VCaP (cell line): Measurements from ENCODE around the gene ZNF668.
A peak's percentile ranks its signal among the peaks of the same experiment; 100 is the strongest.

ENCODE experiments used
- H3K27ac ChIP-seq: fragments of 450-650 bp; 2 replicates; pipeline ENCODE4 v1.5.1; 2017
- TF ChIP-seq, protein P1 (sequence below): fragments of 450-650 bp; conservative IDR thresholded peaks from 2 replicates; pipeline ENCODE4 v1.5.1; 2017; ENCODE audit warnings: mild to moderate bottlenecking, moderate library complexity

ZNF668 gene

GRCh38 chr16:31112711-31113110 is 38.7 kb upstream of the ZNF668 start:
- H3K27ac ChIP-seq: no peak overlapping the region
- TF ChIP-seq, protein P1, sequence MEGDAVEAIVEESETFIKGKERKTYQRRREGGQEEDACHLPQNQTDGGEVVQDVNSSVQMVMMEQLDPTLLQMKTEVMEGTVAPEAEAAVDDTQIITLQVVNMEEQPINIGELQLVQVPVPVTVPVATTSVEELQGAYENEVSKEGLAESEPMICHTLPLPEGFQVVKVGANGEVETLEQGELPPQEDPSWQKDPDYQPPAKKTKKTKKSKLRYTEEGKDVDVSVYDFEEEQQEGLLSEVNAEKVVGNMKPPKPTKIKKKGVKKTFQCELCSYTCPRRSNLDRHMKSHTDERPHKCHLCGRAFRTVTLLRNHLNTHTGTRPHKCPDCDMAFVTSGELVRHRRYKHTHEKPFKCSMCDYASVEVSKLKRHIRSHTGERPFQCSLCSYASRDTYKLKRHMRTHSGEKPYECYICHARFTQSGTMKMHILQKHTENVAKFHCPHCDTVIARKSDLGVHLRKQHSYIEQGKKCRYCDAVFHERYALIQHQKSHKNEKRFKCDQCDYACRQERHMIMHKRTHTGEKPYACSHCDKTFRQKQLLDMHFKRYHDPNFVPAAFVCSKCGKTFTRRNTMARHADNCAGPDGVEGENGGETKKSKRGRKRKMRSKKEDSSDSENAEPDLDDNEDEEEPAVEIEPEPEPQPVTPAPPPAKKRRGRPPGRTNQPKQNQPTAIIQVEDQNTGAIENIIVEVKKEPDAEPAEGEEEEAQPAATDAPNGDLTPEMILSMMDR: no peak

DNA sequence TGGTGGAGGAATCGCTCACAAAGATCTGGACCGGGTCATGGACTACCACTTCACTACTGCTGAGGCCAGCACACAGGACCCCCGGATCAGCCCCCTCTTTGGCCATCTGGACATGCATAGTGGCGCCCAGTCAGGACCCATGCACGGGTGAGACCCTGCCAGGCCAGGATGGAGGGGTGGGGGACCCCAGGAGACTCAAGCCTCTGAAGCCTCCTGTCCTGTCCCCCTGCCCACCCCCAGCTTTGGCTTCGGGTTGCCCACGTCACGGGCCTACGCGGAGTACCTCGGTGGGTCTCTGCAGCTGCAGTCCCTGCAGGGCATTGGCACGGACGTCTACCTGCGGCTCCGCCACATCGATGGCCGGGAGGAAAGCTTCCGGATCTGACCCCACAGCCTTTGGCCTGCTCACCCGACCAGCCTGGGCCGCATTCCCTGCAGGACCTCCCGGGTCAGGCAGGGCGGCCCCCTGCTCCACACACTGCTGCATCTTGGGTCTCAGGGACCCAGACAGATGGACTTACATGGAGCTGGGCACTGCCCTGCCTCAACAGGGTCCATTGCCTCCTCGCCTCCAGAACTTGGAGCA is 37.9 kb upstream of the ZNF668 start:
- H3K27ac ChIP-seq: no peak overlapping the region
- TF ChIP-seq, protein P1: no peak

DNA sequence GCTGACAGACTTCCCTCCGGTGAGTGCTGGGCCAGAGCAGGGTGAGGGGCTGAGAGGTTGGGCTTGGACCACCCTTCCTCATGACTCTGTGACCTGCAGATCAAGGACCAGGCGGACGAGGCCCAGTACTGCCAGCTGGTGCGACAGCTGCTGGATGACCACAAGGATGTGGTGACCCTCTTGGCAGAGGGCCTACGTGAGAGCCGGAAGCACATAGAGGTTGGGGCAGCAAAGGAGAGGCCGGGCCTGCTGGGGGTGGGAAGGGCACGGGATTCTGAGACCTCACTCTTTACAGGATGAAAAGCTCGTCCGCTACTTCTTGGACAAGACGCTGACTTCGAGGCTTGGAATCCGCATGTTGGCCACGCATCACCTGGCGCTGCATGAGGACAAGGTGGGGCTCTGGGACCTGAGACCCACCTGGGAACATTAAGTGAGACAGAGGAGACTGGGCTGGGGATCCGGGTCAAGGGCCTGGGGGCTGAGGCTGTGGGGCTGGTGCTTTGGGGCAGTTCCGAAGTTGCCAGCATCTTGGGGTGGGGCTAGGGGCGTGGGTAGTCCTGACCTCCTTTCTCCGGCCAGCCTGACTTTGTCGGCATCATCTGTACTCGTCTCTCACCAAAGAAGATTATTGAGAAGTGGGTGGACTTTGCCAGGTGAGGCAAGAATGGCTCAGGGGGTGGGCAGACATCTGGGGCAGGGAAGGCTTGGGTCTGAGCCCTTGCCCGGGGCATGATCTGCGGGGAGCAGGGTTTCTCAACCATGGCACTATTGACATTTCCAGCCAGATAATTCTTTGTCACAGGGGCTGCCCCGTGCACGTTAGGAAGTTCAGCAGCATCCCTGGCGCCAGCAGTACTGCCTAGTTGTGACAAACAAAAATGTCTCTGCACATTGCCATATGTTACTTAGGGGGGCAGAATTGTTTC is 36.3 kb upstream of the ZNF668 start:
- no peak overlapping the region for H3K27ac ChIP-seq
- TF ChIP-seq, protein P1: no peak

GRCh38 chr16:31109622-31110021 is 35.6 kb upstream of the ZNF668 start:
- no peak overlapping the region for H3K27ac ChIP-seq

GRCh38 chr16:31108794-31109558 is 34.9 kb upstream of the ZNF668 start:
- TF ChIP-seq, protein P1: no peak
- H3K27ac ChIP-seq: peak overlapping the region; percentile 73; the same call in 1 of the 2 replicates

More at GRCh38 chr16:31109622-31110021, 35.6 kb upstream of the ZNF668 start:
- TF ChIP-seq, protein P1: no peak

DNA sequence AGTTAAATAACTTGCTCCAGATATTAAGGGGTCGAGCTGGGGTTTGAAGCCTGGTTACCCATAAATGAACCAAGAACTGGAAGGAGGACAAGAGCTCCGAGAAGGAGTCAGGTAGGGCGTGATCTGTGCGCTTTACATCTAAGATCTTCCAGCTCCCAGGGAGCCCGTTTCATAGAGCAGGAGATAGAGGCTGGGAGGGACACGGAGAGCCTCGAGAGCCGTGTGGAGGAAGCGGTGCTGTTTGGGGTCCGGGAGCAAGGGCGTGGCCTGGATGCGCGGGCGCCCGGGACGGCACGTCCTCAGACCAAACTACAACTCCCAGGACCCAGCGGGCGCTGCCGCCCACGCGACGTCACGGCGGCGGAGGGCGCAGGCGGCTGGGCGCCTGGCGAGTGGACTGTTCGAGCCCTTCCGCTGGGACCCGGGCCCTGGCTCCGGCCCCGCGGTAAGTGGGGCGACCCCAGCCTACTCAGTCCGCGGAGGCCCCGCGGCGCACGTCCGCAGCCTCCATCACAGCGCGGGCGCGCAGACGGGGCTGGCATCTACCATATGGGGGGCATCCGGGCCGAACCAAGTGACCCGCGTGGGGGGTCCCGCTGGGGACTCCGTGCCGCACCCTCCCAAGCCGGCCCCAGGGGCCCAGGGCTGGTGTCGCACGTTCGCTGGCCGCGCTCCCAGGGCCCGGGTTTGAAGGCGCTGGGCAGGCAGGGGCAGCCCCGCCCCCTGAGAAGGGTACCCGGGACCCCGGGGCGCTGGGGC is 34.2 kb upstream of the ZNF668 start, which contains the start of gene BCKDK:
Gene BCKDK, plus strand, starts transcription at position 352 of the 759 bp plus-strand sequence. CDS start 838 bp downstream, outside the sequence.
- TF ChIP-seq, protein P1: no peak
- peak within 1 kb of the TSS; percentile 73; the same call in 1 of the 2 replicates for H3K27ac ChIP-seq
